GM18909 (cell line): ENCODE data around the gene RWDD3.

ENCODE experiments used
- ATAC-seq: cut with Tn5 transposase; IDR thresholded peaks from one replicate; pipeline ENCODE4 v1.9.1; 2021; ENCODE audit warnings: mild to moderate bottlenecking; ENCODE audit not compliant: unreplicated experiment, poor library complexity

Gene RWDD3

GRCh38 chr1:95229037-95229436 is 5.0 kb upstream of the RWDD3 start:
- ATAC-seq = no peak

- ATAC-seq = no peak
Observed at GRCh38 chr1:95229706-95230105, 4.3 kb upstream of the RWDD3 start.

DNA sequence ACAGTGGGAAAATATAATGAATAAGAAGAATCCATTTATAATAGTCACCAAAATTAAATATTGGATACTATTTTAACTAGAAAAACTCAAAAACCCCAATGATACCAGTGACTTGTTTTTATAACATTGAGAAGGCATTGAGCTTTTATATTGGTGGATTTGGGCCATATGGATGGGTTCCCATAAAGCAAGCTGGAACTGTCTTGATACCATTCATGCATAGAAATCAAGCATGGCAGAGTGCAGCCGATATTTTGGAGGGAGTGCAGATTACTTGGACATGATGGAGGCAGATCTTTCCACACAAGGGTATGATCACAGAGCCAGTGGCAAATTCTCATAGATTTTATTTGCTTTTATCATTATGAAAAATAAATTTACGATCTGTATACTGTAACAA is 3.8 kb upstream of the RWDD3 start:
- no peak for ATAC-seq

GRCh38 chr1:95230768-95231191 is 3.2 kb upstream of the RWDD3 start:
- no peak for ATAC-seq

GRCh38 chr1:95232646-95233318 is 1.2 kb upstream of the RWDD3 start:
- no peak for ATAC-seq

DNA sequence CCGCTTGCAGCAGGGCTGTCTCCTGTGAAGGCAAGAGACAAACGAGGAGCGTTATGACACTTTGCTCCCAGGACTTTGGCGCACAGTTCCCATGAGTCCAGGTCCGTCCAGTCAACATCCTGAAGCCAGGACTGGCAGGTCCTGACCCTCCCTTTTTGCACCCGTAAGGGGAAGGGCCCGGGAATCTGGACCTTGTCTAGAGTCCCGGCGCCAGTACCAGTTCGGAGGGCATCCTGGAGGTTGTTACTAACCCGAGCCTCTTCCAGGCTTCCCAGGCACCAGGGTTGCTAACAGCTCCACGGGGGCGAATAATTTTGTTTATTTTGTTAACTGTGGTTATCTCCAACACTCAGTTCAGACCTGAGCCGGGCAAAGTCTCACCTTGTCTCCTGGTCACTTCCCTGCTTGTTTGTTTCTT is 682 bp upstream of the RWDD3 start:
- ATAC-seq = no peak

- no peak for ATAC-seq
Observed at GRCh38 chr1:95236784-95237575, 3.0 kb downstream of the RWDD3 start.

GRCh38 chr1:95237981-95238703 is 4.1 kb downstream of the RWDD3 start:
- no peak for ATAC-seq

- no peak for ATAC-seq
Observed at GRCh38 chr1:95245029-95245428, 11.0 kb downstream of the RWDD3 start.

GRCh38 chr1:95246511-95246910 is 12.5 kb downstream of the RWDD3 start:
- ATAC-seq = no peak

GRCh38 chr1:95247607-95248006 is 13.6 kb downstream of the RWDD3 start:
- ATAC-seq = no peak

- no peak for ATAC-seq
Observed at GRCh38 chr1:95249916-95250315, 15.9 kb downstream of the RWDD3 start.

DNA sequence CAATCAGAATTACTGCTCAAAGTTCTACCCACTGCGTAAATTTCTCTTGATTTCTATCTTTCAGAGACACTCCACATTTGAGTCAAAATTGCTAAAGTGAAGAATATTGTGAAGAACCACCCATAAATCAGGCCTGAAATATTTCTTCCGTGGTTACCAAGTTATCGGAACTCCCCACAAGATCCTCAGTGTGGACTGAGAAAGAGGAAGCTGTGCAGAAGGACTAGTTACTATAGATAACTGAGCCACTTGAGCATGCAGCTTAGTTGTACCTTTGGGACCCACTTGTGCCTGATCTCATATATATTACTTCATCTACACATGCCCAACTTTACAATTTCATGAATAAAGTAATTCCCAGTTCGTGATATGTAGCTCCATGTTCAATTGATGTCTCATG is 18.4 kb downstream of the RWDD3 start:
- ATAC-seq = no peak

- ATAC-seq = no peak
Observed at GRCh38 chr1:95254959-95255358, 20.9 kb downstream of the RWDD3 start.

DNA sequence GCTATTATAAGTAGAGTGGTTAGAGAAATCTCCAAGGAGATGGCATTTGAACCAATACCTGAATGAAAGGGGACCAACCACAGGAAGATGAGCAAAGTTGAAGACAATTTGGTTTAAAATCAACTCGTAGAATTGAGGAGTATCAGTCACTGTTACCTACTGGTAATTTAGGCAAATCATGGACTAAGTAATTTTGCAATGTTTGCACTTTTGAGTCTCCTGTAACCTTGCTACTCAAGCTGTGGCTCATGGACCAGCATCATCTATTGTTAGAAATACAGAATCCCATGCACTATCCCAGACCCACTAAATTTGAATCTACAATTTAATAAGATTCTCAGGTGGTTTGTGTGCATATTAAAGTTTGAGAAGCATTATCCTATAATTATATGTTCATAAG is 21.8 kb downstream of the RWDD3 start:
- no peak for ATAC-seq

GRCh38 chr1:95257758-95258157 is 23.7 kb downstream of the RWDD3 start:
- ATAC-seq = no peak

- ATAC-seq = no peak
Observed at GRCh38 chr1:95259245-95259644, 25.2 kb downstream of the RWDD3 start.

DNA sequence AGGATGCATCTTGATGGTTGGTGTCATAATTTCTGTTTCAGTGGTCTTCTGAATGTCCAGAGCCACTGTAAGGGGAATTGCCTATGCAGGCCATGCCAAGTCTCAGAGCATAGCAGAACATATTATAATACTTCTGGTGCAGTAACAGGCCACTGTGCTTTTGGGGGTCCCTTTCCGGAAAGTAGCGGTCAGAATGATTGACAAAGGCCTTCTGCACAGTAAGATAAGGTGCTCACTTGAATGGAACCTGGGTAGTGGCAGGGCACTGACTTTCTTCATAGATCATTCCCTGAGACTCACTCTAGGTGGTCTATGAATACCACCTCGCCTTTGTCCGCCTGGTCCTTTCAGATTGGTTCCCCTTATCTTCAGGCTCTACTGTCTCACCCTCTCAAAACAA is 28.9 kb downstream of the RWDD3 start:
- ATAC-seq = no peak

GRCh38 chr1:95263450-95263849 is 29.4 kb downstream of the RWDD3 start:
- ATAC-seq = no peak

GRCh38 chr1:95265106-95265505 is 31.1 kb downstream of the RWDD3 start:
- ATAC-seq = no peak

- ATAC-seq = no peak
Observed at GRCh38 chr1:95276429-95276828, 42.4 kb downstream of the RWDD3 start.
